Transverse colon (tissue), 4 donors: Measurements from ENCODE around the gene USO1. TPM values are rescaled to one million over a fixed set of nuclear protein-coding genes. Genes with fewer than 3 reads are reported as not detected.

Experiments
- DNase-seq: peaks from one replicate; pipeline ENCODE4 v3.0.0-alpha.2; 2019
- H3K27ac ChIP-seq, 4 donors: fragments of 200-600 bp; sonication (generic); 2 replicates each; pipeline ENCODE4 v1.5.1; 2016 to 2018; ENCODE audit warnings: inconsistent platforms in 4 of 4
- H3K27me3 ChIP-seq: fragments of 200-600 bp; sonication (generic); 2 replicates; pipeline ENCODE4 v1.5.1; 2017; ENCODE audit warnings: inconsistent platforms
- H3K36me3 ChIP-seq, 4 donors: fragments of 200-600 bp; sonication (generic); 2 replicates each; pipeline ENCODE4 v1.5.1; 2017 to 2019; ENCODE audit warnings: inconsistent platforms in 4 of 4
- H3K4me1 ChIP-seq, 4 donors: fragments of 200-600 bp; sonication (generic); 2 replicates each; pipeline ENCODE4 v1.5.1; 2017 to 2020; ENCODE audit warnings: inconsistent platforms in 4 of 4
- H3K4me3 ChIP-seq, 4 donors: fragments of 200-600 bp; sonication (generic); 1 replicate in 1 of 4; 2 replicates in 3 of 4; pipeline versions ENCODE4 v1.5.1 to v1.6.1; 2017 to 2019; ENCODE audit warnings: inconsistent platforms in 4 of 4
- H3K9me3 ChIP-seq, 2 donors: fragments of 200-600 bp; sonication (generic); 2 replicates each; pipeline ENCODE4 v1.5.1; 2017 to 2019; ENCODE audit warnings: inconsistent platforms in 2 of 2
- EP300 ChIP-seq: sonication (generic); formaldehyde crosslinking; IDR thresholded peaks from one replicate; pipeline ENCODE4 v1.6.1; 2017; ENCODE audit warnings: antibody characterized with exemption, low read depth
- POLR2A ChIP-seq: fragments of 450-650 bp; IDR thresholded peaks from one replicate; pipeline ENCODE4 v1.6.1; 2016; ENCODE audit warnings: antibody characterized with exemption, mild to moderate bottlenecking, moderate library complexity
- POLR2AphosphoS5 ChIP-seq, 3 donors: sonication (generic); formaldehyde crosslinking; IDR thresholded peaks; one replicate each; pipeline ENCODE4 v1.6.1; 2016; ENCODE audit warnings: antibody characterized with exemption in 3 of 3
- WGBS, 2 donors: methylation state at CpG; one replicate each; pipeline ENCODE4 v1.1.5; 2018; ENCODE audit warnings: low coverage in 1 of 2; 5-methylcytosine and 5-hydroxymethylcytosine counted together
- in situ Hi-C, 4 donors: fragments of 200-750 bp; cut with MboI; loops; one replicate each; pipeline versions ENCODE4 v1.15.0 to v1.15.1; 2017; ENCODE audit warnings: low sequenced_read_pairs in 3 of 4, low pct_ligation_motif_present in 1 of 4, low pct_unique_long_range_greater_than_20kb in 1 of 4
- intact Hi-C: fragments of 100-400 bp; cut with DNase I; formaldehyde crosslinking; loops from one replicate; pipeline ENCODE4 v1.15.1; 2023; ENCODE audit warnings: low total_unique reads
- total RNA-seq, 4 donors: library from RNA; depleted of rRNA; stranded (reverse); fragments of >200 nt; gene quantifications; one replicate each; pipeline ENCODE4 v1.1.0, GENCODE V29; 2016
- TF ChIP-seq, protein P1 (sequence below), 5 experiments: fragments of 200-600 bp in 3 of 5; fragments of 450-650 bp in 2 of 5; sonication (generic) in 3 of 5; IDR thresholded peaks; 1 replicate in 2 of 5; 2 replicates in 3 of 5; pipeline ENCODE4 v1.5.1; 2016 to 2017; ENCODE audit warnings: antibody characterized with exemption in 5 of 5, inconsistent platforms in 3 of 5, mild to moderate bottlenecking in 2 of 5, moderate library complexity in 1 of 5

USO1 gene
- total RNA-seq, 4 donors from 2014 or later: 24.3 to 110 (median 61.0) TPM

DNA sequence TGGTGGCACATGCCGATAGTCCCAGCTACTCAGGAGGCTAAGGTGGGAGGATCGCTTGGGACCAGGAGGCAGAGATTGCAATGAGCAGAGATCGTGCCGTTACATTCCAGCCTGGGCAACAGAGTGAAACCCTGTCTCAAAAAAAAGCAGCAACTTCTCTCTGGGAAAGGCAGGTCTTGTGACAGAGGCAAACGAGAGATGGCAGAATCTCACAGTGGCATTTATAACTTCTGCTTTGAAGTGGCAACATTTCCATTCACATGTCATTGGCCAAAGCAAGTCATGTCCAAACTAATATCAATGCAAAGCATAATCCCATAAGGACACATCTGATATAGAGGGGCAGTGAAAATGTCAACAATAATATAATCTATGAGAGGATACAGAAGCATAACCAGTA, 98.0 kb downstream of the USO1 start:
- Histone ChIP-seq H3K4me1 (no peaks in the 10 kb centered on the region), H3K27ac (no peak overlapping the region), H3K27me3 (no peaks in the 10 kb centered on the region), H3K4me3 (no peak overlapping the region), H3K9me3 (no peaks in the 10 kb centered on the region), H3K36me3 (no peaks in the 10 kb centered on the region)
- intact Hi-C loops: no loop called here
- in situ Hi-C loops: no loop called here
- no peak for TF ChIP-seq EP300
- TF ChIP-seq POLR2AphosphoS5 (IDR thresholded peaks at IDR 0.05): no peak
- TF ChIP-seq, protein P1, sequence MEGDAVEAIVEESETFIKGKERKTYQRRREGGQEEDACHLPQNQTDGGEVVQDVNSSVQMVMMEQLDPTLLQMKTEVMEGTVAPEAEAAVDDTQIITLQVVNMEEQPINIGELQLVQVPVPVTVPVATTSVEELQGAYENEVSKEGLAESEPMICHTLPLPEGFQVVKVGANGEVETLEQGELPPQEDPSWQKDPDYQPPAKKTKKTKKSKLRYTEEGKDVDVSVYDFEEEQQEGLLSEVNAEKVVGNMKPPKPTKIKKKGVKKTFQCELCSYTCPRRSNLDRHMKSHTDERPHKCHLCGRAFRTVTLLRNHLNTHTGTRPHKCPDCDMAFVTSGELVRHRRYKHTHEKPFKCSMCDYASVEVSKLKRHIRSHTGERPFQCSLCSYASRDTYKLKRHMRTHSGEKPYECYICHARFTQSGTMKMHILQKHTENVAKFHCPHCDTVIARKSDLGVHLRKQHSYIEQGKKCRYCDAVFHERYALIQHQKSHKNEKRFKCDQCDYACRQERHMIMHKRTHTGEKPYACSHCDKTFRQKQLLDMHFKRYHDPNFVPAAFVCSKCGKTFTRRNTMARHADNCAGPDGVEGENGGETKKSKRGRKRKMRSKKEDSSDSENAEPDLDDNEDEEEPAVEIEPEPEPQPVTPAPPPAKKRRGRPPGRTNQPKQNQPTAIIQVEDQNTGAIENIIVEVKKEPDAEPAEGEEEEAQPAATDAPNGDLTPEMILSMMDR (IDR thresholded peaks at IDR 0.05): no peak
- no peak for TF ChIP-seq POLR2A
- 75 to 86% methylated on average over 2 to 5 of the region's 5 CpGs for WGBS, 2 donors
- no peak for DNase-seq

DNA sequence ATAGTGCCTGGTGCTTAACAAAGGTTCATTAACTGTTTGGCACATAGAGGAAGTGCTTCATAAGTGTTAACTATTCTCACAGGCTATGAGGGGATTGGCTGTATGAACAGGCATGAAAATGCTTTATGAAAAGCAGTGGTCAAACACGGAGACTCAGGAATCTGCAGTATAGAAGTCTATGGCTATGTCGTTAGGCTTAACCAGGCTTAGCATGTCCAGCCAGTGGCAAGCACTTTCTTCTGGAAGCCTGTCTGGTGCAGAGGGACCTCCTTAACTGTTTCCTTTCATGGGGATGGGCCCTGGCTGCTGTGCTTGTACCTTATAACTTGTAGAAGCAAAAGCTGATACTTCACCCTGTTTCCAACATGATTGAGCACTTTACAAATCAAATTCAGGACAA, 99.4 kb downstream of the USO1 start:
- DNase-seq: no peak
- 58% methylated on average over 2 of the region's 2 CpGs; no CpG with 5 or more reads in 1 of the 2 donors for WGBS, 2 donors
- in situ Hi-C loops: no loop called here
- no peaks in the 10 kb centered on the region for H3K4me1 ChIP-seq
- TF ChIP-seq POLR2AphosphoS5 (IDR thresholded peaks at IDR 0.05) (no peak), POLR2A (no peak), EP300 (no peak)
- TF ChIP-seq, protein P1 (IDR thresholded peaks at IDR 0.05): no peak
- no peaks in the 10 kb centered on the region for H3K36me3 ChIP-seq
- H3K9me3 ChIP-seq: no peaks in the 10 kb centered on the region
- H3K27me3 ChIP-seq: no peaks in the 10 kb centered on the region
- H3K4me3 ChIP-seq: no peak overlapping the region
- no peak overlapping the region for H3K27ac ChIP-seq
- intact Hi-C loops: no loop called here

DNA sequence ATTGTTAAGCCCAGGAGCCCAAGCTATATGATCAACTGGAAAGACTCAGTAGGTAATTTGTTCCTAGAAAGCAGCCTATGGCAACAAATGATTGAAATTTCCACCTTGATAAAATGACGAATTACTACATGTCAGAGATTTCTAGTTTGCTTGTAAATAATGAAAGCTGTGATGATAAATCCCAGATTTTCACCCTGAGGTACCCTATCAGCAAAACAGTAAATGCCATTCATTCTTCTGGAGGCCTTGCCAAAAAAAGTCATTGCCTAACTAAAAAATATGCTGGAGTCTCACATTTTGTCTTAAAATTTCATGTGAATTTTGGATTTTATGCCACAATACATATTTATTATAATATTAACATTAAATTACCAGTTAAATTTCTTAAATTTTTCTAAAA, 106.5 kb downstream of the USO1 start:
- Histone ChIP-seq H3K4me3 (no peak overlapping the region), H3K36me3 (no peaks in the 10 kb centered on the region), H3K4me1 (no peaks in the 10 kb centered on the region), H3K9me3 (peaks cover 0 to 3% of the 10 kb centered on the region in 2 donors), H3K27me3 (no peaks in the 10 kb centered on the region), H3K27ac (no peak overlapping the region)
- no peak for TF ChIP-seq POLR2A
- TF ChIP-seq, protein P1 (IDR thresholded peaks at IDR 0.05): no peak
- no peak for TF ChIP-seq EP300
- intact Hi-C loops (no loop called here), in situ Hi-C loops (no loop called here)
- DNase-seq: no peak
- WGBS, 2 donors: 67 to 74% methylated on average over 1 of the region's 1 CpG

DNA sequence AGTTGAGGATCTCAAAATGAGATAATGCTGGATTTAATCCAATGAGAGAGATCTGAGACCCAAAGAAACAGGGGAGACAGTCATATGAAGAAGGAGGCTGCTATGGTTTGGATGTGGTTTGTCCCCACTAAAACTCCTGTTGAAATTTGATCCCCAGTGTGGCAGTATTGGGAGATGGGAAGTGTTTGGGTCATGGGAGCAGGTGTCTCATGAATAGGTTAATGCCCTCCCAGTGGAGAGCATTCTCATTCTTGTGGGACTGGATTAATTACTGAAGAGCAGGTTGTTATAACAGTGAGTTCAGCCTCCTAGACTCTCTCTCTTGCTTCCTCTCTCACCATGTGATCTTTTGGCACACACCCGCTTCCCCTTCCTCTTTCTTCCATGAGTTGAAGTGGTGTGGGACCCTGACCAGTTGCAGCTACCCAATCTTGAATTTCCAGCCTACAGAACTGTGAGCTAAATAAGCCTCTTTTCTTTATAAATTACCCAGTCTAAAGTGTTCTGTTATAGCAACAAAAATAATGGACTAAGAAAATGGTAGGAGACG, 107.6 kb downstream of the USO1 start:
- Histone ChIP-seq H3K36me3 (no peaks in the 10 kb centered on the region), H3K27me3 (no peaks in the 10 kb centered on the region), H3K9me3 (peaks cover 0 to 3% of the 10 kb centered on the region in 2 donors), H3K4me3 (no peak overlapping the region), H3K27ac (no peak overlapping the region), H3K4me1 (no peaks in the 10 kb centered on the region)
- TF ChIP-seq POLR2AphosphoS5 (IDR thresholded peaks at IDR 0.05) (no peak), POLR2A (no peak), EP300 (no peak)
- TF ChIP-seq, protein P1 (IDR thresholded peaks at IDR 0.05): no peak
- intact Hi-C loops: no loop called here
- DNase-seq: peak; percentile 23
- in situ Hi-C loops: no loop called here
- WGBS, 2 donors: 86 to 100% methylated on average over 1 to 2 of the region's 2 CpGs
